ENCODE data around the gene PWP2. TPM values are rescaled to one million over a fixed set of nuclear protein-coding genes. Genes with fewer than 3 reads are reported as not detected.
"Not testable (repeated sequence)": the region's sequence is repeated elsewhere in the genome, so short reads cannot be mapped to it uniquely, and the experiment has no call there.

Gene PWP2
- total and polyA plus RNA-seq, 5 donors from 2014 or later = 0.78 to 17.6 (median 7.1) TPM

DNA sequence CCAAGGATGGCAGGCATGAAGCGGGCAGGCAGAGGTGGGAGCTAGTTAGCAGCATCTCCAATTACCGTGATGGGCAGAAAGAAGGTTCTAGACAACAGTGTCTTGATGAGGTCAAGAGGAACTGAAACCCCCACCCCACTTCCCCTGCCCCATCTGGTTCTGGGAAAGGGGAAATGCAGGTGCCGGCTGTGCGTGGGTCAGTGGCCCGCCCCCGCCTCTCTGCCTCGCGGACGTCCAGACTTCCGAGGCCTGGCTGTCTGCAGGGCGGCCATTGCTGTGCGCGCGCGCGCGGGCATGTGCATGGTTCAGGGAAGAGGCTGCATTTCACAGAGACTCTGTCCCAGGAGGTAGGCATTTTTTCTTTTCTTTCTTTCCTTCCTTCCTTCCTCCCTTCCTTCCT, 68.0 kb downstream of the PWP2 start:
- not testable (repeated sequence) for H3K9me3 ChIP-seq (ENCODE audit: control insufficient read depth in 2 of 2, low read length in 2 of 2); H3K27me3 ChIP-seq (ENCODE audit: control insufficient read depth, insufficient read depth, low read length); H3K4me3 ChIP-seq (ENCODE audit: low read depth, low read length); DNase-seq; H3K4me3 Mint-ChIP-seq; H3K27me3 Mint-ChIP-seq; ATAC-seq (ENCODE audit: low read depth in 2 of 2); H3K27ac ChIP-seq (ENCODE audit: insufficient read depth, low read length, poor library complexity, severe bottlenecking); H3K4me1 Mint-ChIP-seq; H3K36me3 Mint-ChIP-seq; H3K36me3 ChIP-seq (ENCODE audit: control insufficient read depth, insufficient read depth, low read length); H3K4me1 ChIP-seq (ENCODE audit: control insufficient read depth, insufficient read depth, low read length, poor library complexity, severe bottlenecking); H3K9me3 Mint-ChIP-seq; H3K27ac Mint-ChIP-seq

DNA sequence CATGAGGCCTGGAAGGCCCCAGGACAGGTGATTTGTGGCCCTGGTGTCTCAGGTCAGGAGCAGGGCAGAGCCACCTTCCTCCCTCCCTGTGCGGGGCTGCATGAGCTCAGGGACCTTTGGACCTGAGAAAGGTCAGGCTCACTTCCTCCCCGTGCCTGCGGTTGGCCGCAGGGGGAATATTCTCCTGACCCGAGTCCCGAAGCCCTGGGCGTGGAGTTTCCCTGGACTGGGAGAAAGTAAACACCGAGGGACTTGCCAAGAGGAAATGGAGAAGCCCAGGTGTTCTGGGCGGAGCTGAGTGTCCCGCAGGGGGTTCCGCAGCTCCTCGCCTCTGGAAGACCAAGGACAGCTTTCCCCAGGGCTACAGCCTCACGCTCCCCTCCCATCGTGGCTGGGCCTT, 68.9 kb downstream of the PWP2 start:
- not testable (repeated sequence) for H3K9me3 Mint-ChIP-seq; H3K27ac Mint-ChIP-seq; H3K4me3 ChIP-seq (ENCODE audit: low read depth, low read length)

More for the DNA sequence above, 68.9 kb downstream of the PWP2 start:
- not testable (repeated sequence) for H3K27me3 Mint-ChIP-seq; H3K9me3 ChIP-seq (ENCODE audit: control insufficient read depth in 2 of 2, low read length in 2 of 2); H3K4me1 ChIP-seq (ENCODE audit: control insufficient read depth, insufficient read depth, low read length, poor library complexity, severe bottlenecking); H3K27ac ChIP-seq (ENCODE audit: insufficient read depth, low read length, poor library complexity, severe bottlenecking); H3K27me3 ChIP-seq (ENCODE audit: control insufficient read depth, insufficient read depth, low read length); DNase-seq; H3K36me3 ChIP-seq (ENCODE audit: control insufficient read depth, insufficient read depth, low read length); H3K4me3 Mint-ChIP-seq; H3K4me1 Mint-ChIP-seq; ATAC-seq (ENCODE audit: low read depth in 2 of 2); H3K36me3 Mint-ChIP-seq

Other genes with a start within 250 kb of the PWP2 start
- gene AGPAT3, start 242.2 kb upstream of the PWP2 start, total RNA-seq = 67.8 TPM
- gene AGPAT3, start 242.2 kb upstream of the PWP2 start, polyA plus RNA-seq = 10 to 100 TPM; 13.3 to 19.8 (median 17.4) TPM
- 132 TPM for gene TRAPPC10, start 95.1 kb upstream of the PWP2 start, total RNA-seq
- 10 to 100 TPM; 13.5 to 18.7 (median 17.1) TPM for gene TRAPPC10, start 95.1 kb upstream of the PWP2 start, polyA plus RNA-seq
- 32.1 TPM for gene GATD3, start 26.3 kb downstream of the PWP2 start, total RNA-seq
- gene GATD3, start 26.3 kb downstream of the PWP2 start, polyA plus RNA-seq = 10 to 100 TPM in 2 of 4 donors, 1 to 10 TPM in 2; 3.9 to 51.4 (median 27.6) TPM
- gene ICOSLG, start 133.5 kb downstream of the PWP2 start, total RNA-seq = 22.6 TPM
- gene ICOSLG, start 133.5 kb downstream of the PWP2 start, polyA plus RNA-seq = 1 to 10 TPM in 2 of 4 donors, under 1 TPM in 2; 0.49 to 2.0 (median 1.3) TPM
- gene DNMT3L, start 154.5 kb downstream of the PWP2 start, total RNA-seq = not detected
- not detected for gene DNMT3L, start 154.5 kb downstream of the PWP2 start, polyA plus RNA-seq
- gene AIRE, start 178.5 kb downstream of the PWP2 start, total RNA-seq = 0.39 TPM
- 1 to 10 TPM in 1 of 4 donors, under 1 TPM in 3; 0.07 to 2.0 (median 0.33) TPM for gene AIRE, start 178.5 kb downstream of the PWP2 start, polyA plus RNA-seq
- gene PFKL, start 192.7 kb downstream of the PWP2 start, total RNA-seq = 204 TPM
- gene PFKL, start 192.7 kb downstream of the PWP2 start, polyA plus RNA-seq = 100 to 1,000 TPM; 125 to 185 (median 157) TPM
- gene CFAP410, start 232.0 kb downstream of the PWP2 start, total RNA-seq = 49.1 TPM
- 10 to 100 TPM; 16.4 to 18.1 (median 17.1) TPM for gene CFAP410, start 232.0 kb downstream of the PWP2 start, polyA plus RNA-seq
- gene TRPM2, start 246.2 kb downstream of the PWP2 start, total RNA-seq = 3.1 TPM
- 1 to 10 TPM in 2 of 4 donors, under 1 TPM in 2; 0.38 to 1.1 (median 0.79) TPM for gene TRPM2, start 246.2 kb downstream of the PWP2 start, polyA plus RNA-seq

Measured in CD4-positive, CD25-positive, alpha-beta regulatory T cell (primary cell).